HG03354 (cell line): ENCODE measurements around the gene GNRHR.
"Not testable (repeated sequence)": the region's sequence is repeated elsewhere in the genome, so short reads cannot be mapped to it uniquely, and the experiment has no call there.

Experiments
- ATAC-seq: cut with Tn5 transposase; IDR thresholded peaks from one replicate; pipeline ENCODE4 v1.9.1; 2021; ENCODE audit warnings: mild to moderate bottlenecking; ENCODE audit not compliant: unreplicated experiment, poor library complexity, severe bottlenecking

The GNRHR gene

DNA sequence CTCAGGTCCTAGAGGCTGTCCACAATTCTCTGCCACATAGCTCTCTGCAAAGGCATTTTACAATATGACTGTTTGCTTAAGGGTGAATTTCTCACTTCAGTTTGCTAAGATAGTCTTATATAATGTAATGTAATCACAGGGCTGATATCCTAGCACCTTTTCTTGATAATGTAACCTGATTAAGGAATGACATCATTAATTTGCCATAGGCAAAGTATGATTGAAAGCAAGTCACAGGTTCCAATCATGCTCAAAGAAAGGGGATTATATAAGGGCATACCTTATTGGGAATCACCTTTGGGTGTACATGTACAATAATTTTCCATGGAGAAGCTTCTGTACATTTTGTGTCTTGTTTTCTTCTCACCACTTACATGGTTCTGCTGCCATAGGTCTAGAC lies 18.9 kb downstream of the GNRHR start:
- ATAC-seq = no peak

DNA sequence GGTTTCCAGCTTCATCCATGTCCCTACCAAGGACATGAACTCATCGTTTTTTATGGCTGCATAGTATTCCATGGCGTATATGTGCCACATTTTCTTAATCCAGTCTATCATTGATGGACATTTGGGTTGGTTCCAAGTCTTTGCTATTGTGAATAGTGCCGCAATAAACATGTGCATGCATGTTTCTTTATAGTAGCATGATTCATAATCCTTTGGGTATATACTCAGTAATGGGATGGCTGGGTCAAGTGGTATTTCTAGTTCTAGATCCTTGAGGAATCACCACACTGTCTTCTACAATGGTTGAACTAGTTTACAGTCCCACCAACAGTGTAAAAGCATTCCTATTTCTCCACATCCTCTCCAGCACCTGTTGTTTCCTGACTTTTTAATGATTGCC lies 23.7 kb downstream of the GNRHR start:
- ATAC-seq = not testable (repeated sequence)

DNA sequence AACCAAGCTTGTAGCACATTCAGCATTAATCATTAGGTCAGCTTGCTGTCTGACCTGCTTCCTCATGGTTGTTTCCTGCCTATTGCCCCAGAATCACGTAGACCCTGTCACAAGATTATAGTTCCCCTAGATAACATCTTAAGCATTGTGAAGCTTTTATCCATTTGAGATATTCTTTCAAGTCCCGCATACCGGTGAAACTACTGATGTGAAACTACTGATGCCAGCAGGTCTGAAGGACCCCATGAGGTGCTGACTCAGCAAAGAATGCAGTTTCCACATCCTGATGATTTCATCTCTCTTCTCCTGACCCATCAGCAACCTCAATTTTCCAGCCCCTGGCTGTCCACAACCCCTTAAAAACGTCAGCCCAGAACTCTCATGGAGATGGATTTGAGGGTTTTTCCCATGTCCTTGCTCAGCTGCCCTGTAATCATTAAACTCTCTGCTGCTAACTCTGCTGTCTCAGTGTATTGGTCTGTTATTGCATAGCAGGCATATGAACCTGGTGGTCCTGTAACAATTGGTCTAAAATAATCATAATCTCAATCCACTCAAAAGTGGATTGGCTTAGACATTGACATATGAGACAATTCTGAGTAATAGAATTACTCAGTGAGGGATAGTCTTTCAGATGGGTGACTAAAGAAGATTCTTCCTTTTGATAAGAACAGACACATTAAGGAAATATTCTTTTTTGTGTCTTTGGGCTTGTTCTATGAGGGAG lies 26.9 kb downstream of the GNRHR start:
- no peak for ATAC-seq

DNA sequence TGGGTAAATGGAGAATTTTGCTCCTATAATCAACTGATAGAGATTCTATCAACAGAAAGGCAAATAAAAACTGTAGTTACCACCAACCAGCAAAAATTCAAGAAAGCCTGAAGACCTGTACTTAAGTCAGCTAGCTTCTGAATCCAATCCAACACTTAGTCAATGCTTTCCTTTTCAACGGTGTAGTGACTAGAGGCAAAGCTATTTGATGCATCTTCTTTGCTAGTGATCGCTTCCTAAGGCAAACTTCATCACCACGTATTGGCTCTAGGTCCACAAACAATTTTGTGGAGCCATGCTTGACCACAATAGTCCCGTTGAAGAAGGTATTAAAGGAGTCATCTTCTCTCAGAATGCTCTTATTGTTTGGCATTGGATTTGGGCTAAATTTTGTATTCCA lies 28.2 kb downstream of the GNRHR start:
- no peak for ATAC-seq

DNA sequence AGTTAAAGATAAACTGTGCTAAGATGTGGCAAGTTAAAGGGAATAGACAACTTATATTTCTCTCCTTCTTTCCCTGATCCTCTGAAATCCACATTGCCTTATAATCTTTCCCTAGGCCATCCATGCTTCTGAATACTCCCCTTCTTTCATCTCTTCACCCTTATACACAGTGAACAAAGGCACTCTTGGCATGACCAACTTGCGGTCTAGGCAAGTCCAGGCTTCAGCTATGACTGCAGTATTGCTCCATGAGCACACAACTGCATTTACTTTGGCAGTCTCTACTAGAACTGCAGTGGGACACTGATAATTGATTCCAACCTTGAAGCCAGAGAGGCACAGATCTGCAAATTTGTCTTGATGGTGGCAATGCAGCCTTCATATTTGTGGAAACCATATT lies 29.1 kb downstream of the GNRHR start:
- no peak for ATAC-seq

DNA sequence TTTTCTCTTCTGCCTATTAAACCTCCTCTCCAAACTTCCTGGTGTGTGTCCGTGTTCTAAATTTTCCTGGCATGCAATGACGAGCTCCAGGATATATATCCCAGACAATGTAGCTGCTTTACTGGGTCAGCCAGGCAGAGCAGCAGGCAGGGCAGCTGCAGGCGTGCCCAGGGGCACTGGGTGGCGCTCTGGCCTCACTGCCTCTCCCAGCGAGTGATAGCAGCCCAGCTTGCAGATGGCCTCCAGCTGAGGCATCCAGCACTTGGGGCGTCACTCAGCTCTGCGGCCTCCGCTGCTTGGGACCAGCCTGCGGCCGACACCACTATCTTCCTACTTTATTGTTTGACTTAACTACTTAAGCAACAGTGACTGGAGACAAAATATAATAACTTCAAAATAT lies 30.2 kb downstream of the GNRHR start:
- no peak for ATAC-seq

DNA sequence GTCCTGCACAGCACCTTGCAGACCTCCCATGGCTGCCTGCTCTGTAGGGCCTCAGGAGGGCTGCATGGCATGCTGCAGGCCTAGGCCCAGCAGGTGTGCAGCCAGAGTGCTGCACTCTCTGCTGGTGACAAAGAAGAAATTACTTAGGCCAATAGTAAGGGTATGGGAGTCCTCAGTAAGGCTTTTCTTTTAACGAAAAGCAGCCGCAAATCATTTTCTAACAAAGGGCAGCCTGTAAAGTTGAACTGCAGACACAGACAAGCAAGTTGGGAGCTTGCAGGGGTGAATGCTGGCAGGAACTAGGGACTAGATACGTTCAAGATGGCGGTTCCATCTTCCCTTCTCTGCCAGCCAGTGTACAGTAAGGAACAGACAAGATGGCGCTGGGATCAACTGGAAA lies 30.8 kb downstream of the GNRHR start:
- no peak for ATAC-seq

DNA sequence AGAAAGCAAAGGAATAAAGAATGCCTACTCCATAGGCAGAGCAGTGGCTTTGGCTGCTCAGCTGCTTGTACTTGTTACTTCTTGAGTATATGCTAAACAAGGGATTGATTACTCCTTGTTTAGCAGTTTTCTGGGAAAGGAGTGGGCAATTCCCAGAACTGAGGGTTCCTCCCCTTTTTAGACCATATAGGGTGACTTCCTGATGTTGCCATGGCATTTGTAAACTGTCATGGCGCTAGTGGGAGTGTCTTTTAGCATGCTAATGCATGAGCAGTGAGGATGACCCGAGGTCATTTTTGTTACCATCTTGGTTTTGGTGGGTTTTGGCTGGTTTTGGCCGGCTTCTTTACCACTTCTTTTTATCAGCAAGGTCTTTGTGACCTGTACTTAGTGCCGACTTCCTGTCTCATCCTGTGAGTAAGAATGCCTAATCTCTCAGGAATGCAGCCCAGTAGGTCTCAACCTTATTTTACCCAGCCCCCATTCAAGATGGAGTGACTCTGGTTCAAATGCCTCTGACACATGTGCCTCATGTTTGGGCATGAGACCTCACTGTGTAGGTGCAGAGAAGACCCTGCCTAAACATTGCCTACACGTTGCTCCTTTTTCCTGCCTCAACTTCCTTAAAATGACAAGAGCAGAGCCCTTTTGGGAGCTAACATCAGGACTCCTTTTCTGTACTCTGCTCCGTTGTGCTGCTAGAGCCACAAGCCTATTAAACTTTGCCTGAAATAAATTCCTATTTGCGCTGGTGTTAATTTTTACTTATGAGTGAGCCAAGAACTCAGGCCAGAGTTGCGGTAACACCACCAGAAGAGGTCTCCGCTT lies 32.2 kb downstream of the GNRHR start:
- no peak for ATAC-seq

DNA sequence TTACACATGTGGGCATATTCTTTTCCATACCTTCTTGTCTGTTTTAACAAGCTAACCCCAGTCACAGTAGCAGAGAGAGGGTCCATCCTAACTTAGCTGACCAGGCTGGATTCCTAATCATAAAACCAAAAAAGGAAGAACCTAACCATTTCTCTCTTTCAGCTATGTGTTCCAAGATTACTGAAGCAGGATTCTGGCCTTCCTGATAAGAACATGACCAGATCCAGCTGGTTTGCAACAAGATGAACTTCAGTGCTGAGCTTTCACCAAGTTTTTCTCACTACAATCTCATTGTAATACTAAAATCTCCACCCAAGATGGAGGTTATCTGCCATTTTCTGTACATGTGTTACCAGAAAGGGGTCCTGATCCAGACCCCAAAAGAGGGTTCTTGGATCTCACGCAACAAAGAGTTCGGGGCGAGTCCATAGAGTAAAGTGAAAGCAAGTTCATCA lies 32.8 kb downstream of the GNRHR start:
- ATAC-seq = no peak

DNA sequence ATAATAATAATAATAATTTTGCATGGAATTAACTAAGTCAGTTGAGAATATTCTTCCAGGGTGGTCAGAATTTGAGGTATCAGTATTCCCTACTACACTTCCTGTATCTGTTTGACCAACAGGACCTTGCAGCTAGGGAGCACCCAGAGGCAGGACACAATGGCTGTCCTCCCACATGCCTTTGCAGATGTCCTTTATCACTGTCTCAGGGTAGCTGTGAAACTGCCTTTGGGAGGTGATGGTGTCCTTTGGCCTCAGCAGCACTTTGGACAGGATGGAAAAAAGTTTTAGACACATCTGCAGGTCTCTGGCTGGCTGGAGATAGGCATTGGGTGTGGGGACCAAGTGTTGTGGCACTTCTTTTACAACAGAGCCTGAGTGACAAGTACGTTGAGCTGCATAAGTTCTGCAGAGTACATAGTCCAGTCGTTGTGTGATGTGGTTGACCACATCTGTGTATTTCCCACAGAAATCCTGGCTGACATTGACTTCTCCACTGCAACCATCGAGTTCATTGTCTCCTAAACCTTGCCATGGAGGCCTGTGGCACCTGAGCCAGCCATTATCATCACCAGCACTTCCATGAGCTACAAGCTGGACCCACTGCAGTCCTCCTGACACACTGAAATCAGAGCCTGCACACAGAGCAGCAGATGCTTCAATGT lies 34.1 kb downstream of the GNRHR start:
- no peak for ATAC-seq

DNA sequence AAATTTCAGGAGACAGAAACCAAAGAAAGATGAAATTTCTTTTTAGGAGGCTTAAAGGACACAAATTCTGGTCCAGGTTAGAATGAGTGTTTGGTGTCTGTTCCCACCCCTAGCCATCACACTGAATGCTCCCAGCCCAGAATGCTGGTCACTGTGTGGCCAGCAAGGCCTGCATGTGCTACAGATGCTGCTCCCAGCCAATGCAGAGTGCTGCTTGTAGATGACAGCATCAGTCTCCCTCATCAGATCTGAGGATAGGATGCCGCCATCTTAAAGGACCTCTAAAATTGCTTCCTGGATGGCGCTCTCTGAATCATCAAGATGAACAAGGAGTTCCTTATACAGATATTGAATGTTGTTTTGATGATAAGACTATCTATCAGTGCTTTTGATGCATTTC lies 35.3 kb downstream of the GNRHR start:
- no peak for ATAC-seq

DNA sequence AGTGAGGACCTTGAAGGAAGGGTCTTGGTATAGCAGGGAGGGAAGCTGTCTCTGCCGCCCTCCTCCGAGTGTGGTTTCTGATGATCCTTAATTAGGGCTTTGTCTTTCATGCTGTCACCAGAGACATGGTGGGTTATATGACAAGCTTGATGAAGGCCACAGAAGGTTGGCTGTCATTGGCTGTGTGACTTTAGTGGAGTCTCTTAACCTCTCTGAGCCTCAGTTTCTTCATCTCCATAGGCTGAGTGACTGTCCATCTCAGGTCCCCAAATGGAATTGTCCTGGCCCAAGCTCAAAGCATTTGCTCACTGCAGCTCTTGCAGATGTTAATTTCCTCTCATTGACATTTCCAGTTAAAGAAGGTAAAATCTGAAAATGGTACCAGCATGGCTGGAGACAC lies 36.6 kb downstream of the GNRHR start:
- no peak for ATAC-seq

DNA sequence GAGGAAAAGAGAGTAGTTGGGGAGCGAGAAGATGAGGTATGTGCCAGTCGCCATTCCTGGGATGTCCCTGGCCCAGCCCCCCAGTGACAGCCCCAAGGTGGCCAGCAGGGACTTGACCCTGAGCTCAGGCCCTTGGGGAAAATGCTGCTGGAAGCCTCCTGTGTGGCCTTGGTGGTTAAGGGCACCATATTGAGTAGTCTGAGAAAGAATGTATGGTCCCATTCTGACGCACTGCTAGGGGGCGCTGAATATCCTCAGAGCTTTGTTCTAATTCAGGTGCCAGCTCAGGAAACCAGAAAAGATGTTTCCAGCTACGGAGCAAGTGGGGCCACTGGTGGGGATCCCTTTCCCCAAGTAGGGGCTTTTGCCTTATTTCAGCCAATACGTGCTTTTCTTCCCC lies 39.2 kb downstream of the GNRHR start:
- ATAC-seq = no peak

DNA sequence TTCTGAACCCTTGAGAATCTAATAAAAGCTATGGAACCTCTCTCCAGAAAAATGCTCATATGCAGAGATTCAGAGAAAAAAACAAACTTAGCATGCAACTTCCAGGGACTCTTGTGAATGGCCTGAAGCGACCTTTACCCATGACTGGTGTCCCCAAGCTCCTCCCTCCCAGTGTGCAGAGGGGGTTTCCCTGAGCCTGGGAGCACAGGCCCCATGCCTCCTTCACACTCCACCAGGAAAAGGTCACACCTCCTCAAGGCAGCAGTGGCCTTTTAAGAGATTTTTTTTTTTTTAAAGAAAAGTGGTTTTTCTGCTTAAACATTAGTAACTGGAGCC lies 40.0 kb downstream of the GNRHR start:
- no peak for ATAC-seq

DNA sequence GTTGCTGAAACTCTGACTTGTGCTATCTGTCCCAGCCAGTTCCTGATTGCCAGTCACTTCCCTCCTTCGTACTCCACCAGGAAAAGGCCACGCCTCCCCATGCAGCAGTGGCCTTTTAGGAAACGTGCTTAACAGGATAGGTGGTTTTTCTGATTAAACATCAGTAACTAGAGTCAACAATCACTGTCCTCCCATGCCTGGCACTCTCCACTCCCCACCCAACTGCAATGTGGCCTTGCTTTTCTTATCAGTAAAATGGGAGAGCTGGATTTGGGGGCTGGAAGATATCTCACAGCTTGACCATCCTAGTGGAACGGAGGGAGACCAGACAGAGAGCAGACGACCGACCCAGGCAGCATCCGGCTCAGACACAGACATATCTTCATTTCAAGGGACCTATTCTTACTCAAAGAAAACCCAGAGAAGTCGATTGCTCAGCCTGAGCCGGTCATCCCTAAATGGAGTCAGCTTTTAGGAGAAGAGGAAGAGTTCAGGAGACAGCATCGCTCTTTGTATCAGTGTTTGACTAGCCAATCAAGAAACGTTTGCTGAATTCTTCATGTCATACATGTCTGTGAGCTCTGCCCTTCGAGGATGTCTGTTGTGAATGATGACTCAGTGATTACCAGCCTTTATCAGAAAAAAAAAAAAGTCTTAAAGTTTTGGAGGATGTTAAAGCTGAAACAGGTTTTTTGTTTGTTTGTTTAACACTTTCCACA lies 40.5 kb downstream of the GNRHR start:
- no peak for ATAC-seq

DNA sequence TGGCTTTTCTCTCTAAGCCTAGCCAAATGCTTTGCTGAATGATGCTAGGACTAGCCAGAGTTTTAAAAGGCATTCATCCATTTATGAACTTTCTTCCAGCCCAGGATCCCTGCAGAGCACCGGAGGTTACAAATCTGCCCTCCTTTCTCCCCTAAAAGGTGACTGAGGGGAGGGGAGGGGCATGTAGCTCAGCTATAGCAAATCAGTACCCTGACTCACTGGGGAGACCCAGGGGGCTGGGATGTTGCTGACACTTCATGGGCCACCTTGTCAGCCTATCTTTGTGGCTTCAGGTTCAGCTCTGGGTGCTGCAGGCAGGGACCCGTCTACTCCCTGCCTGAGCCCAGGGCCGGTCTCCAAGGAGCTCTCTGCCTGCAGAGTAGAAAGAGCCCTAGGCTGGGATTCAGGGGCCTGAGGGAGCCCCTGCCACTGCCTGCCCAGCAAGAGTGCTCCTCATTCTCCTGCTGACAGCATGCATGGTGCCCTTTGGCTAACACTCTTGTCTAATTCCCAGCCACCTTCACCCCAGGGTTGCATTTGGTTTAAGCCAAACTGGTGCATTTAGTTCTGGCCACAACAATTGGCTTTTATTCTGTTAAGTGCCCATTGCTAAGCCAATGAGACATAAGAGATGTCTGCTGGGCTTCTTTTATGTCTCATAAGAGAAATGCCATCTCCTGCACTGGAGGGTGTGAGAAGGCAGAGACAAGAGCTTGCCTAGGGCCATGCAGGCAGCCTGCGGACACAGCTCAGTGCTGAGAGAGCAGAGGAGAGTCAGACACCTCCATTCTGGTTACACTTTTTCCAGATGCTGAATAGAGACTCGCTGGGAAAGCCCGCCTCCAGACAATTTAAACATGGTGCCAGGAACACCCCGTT lies 41.3 kb downstream of the GNRHR start:
- no peak for ATAC-seq

DNA sequence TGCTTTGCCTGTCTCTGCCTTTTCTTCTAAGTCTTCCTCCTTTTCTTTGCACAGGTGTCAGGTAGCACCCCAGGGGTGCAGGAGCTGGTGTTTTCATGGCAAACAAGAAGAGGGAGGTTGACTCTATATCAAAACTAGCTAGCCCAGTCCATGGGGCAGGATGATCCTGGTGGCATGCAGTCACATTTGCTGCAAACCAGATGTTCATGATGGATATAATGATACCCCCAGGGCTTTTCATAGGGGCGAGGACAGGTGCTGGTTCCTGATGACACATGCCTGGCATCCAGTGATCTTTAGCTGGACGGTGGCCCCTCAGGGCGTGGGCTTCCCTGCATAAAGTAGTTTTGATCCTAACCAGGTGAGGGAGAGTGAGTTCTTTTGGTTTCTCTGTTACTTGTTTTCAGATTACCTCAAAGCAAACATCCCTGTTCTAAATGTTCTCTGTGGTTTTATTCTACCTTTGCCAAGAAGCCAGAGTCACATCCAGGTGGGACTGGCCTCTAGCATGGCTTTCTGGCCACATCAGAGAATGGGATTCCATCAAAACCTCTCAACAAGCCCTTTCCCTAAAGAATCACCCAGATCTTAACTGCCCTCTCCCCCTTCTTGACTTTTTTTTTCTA lies 42.1 kb downstream of the GNRHR start:
- ATAC-seq = no peak

DNA sequence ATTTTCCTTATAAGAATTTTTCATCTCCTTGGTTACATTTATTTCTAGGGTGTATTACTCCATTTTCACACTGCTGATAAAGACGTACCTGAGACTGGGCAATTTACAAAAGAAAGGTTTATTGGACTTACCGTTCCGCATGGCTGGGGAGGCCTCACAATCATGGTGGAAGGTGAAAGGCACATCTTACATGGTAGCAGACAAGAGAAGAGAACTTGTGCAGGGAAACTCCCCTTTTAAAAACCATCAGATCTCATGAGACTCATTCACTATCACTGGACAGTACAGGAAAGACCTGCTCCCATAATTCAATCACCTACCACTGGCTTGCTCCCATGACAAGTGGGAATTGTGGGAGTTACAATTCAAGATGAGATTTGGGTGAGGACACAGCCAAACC lies 47.5 kb downstream of the GNRHR start:
- ATAC-seq = not testable (repeated sequence)

DNA sequence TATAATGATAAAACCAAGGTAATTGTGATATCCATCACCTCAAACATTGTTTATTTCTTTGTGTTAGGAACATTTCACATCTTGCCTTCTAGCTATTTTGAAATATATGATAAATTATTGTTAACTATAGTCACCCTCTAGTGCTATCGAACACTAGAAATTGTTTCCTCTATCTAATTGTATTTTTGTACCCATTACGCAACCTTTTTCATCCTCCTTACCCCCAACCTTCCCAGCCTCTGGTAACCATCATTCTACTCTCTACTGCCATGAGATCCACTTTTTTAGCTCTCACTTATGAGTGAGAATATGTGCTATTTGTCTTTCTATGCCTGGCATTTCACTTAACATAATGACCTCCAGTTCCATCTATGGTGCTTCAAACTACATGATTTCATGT lies 49.3 kb downstream of the GNRHR start:
- no peak for ATAC-seq
